HG03159 (cell line): Measurements from ENCODE around the gene SEC24D.
A peak's percentile ranks its signal among the peaks of the same experiment; 100 is the strongest.
"Not testable (repeated sequence)": the region's sequence is repeated elsewhere in the genome, so short reads cannot be mapped to it uniquely, and the experiment has no call there.

Experiments used
- ATAC-seq: cut with Tn5 transposase; IDR thresholded peaks from one replicate; pipeline ENCODE4 v1.9.1; 2021; ENCODE audit warnings: mild to moderate bottlenecking, moderate library complexity; ENCODE audit not compliant: unreplicated experiment

Gene SEC24D, protein sequence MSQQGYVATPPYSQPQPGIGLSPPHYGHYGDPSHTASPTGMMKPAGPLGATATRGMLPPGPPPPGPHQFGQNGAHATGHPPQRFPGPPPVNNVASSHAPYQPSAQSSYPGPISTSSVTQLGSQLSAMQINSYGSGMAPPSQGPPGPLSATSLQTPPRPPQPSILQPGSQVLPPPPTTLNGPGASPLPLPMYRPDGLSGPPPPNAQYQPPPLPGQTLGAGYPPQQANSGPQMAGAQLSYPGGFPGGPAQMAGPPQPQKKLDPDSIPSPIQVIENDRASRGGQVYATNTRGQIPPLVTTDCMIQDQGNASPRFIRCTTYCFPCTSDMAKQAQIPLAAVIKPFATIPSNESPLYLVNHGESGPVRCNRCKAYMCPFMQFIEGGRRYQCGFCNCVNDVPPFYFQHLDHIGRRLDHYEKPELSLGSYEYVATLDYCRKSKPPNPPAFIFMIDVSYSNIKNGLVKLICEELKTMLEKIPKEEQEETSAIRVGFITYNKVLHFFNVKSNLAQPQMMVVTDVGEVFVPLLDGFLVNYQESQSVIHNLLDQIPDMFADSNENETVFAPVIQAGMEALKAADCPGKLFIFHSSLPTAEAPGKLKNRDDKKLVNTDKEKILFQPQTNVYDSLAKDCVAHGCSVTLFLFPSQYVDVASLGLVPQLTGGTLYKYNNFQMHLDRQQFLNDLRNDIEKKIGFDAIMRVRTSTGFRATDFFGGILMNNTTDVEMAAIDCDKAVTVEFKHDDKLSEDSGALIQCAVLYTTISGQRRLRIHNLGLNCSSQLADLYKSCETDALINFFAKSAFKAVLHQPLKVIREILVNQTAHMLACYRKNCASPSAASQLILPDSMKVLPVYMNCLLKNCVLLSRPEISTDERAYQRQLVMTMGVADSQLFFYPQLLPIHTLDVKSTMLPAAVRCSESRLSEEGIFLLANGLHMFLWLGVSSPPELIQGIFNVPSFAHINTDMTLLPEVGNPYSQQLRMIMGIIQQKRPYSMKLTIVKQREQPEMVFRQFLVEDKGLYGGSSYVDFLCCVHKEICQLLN

DNA sequence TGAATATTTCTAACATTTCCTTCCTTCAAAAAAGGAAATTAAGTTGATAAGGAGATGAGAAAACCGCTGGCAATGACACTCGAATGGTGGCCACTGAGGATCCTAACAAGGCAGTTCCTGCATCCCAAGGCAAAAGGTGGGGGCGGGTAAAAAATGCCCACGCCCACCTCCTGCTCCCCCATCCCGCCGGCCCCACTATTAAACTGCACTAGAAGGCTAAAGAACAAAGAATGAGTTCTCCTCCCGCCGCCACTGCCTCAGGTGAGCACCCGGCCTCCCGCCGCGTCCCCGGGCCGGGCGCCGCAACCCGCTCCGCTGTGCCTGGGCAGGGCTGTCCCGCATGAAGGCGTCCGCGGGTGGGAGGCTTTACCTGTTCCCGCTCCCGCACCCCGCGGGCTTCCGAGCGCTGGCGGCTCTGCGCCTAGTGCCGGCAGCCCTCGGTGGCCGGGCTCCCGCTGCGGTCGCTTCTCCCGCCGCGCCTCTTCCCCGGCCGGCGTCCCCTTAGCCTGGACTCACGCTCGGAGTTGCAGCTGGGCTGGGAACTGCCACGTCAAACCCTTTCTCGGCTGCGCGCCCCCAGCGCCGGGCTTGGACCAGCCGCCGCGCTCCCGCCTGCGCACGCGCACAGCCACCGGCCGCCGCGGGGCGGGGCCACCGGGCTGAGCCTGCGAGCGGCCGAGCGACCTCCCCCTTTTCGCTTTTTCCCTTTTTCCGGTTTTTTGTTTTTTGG lies at the start of gene SEC24D:
Gene SEC24D, minus strand, starts transcription at position 556 of the 730 bp plus-strand sequence. CDS start 2,430 bp downstream, outside the sequence.
- peak; percentile 69 for ATAC-seq

DNA sequence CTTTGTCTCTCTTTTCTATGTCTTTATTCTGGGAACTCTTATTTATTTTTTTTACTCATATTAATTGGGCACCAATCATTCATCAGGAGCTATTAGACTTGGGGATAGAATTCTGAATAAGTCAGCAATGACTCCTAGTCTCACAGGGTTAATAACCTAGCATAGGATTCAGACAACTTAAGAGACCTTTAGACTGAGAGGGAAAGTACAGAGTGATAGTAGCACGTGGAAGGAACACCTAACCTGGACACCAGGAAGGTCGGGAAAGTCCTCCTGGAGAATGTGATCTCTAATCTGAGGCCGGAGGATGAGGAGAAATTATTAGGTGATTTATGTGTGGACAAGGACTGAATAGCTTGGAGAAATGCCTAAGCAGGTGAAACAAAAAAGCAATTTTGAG lies 48.8 kb upstream of the SEC24D start:
- no peak for ATAC-seq

DNA sequence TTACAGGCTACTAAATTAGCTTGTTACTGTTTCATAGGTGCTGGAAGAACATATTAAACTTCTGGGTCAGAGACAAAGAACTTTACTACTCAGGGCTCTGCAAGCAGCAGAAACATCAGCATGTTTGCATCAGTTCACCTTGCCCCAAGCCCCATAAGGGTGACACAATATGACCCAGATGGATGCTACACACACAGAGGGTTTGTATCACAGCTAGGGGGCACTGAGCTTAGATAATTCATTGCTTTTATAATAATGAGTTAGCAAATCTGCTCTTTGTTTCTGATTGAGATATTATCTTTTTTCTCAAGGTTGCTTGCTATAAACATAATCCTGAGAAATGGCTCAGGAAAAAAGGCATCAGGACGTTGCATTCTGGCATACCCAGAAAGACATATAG lies 47.9 kb upstream of the SEC24D start:
- no peak for ATAC-seq

DNA sequence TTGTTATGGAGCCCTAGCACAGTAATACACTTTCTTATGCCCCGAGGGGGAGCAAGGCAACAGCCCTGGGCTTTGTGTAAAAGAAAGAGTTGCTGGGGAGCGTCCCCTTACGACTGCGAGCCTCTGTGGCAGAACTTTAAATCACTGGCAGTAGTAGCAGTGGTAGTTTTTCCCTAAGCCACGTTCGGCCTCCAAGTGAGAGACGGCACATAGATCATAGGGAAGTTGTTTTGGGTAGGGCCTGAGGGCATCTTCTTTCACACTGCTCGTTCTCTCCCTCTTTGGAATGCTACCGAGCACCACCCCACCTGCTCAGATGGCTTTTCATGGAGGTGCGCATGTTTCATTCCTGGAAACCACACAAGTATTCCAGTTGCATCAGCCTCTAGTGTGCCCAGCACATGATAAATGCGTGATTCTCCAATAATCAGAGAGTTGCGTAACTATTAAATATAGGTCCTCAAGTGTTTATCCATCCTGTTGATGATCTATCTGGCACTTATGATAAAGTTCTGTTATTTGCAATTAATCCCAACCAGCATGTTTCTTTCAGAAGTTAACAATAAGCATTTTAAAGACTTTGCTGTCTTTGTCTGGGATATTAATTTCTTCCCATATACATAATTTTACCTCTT lies 45.7 kb upstream of the SEC24D start:
- ATAC-seq: no peak

DNA sequence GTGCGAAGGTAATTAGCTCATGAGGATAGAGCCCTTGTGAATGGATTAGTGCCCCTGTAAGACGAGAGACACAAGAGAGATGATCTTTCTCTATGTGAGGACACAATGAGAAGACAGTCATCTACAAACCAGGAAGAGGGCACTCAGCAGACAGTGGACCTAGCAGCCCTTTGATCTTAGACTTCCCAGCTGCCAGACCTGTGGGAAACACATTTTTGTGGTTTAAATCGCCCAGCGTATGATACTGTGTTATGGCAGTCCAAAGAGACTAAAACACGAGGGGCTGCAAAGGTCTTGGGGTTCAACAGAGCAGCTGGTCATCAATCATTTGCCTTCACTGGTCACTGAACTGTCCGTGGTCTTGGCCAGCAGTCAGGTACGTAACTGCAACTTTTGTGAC lies 43.5 kb upstream of the SEC24D start:
- ATAC-seq: no peak

DNA sequence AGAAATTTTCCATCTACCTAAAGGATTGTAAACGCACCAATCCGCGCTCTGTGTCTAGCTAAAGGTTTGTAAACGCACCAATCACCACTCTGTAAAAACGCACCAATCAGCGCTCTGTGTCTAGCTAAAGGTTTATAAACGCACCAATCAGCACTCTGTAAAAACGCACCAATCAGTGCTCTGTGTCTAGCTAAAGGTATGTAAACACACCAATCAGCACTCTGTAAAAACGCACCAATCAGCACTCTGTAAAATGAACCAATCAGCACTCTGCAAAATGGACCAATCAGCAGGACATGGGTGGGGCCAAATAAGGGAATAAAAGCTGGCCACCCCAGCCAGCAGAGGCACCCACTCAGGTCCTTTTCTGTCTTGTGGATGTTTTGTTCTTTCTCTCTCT lies 42.6 kb upstream of the SEC24D start:
- ATAC-seq: not testable (repeated sequence)

DNA sequence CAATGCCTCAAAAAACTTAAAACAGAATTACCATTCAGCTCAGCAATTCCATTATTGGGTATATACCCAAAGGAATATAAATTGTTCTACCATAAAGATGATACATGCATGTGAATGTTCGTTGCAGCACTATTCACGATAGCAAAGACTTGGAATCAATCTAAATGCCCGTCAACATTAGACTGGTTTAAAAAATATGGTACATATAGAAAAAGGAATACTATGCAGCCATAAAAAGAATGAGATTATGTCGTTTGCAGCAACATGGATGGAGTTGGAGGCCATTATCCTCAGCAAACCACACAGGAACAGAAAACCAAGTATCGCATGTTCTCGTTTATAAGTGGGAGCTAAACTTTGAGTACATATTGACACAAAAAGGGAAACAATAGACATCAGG lies 41.9 kb upstream of the SEC24D start:
- no peak for ATAC-seq

DNA sequence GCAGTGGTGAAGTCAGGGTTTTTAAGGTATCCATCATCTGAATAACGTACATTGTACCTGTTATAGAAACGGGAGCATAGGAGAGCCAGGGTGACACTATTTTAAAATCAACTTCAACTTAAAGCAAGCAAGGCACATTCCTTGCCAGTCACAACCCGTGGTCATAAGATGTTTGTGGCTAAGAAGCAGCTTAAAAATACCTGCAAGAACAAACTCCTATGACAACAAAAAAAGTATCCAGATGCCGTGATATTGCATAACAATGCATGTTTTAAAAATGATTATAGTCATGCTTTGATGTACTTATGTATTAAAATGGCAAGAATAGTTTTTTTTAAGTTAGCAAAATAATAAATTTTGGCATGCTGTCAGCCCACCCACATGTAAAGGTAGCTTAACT lies 36.3 kb upstream of the SEC24D start:
- ATAC-seq: no peak

DNA sequence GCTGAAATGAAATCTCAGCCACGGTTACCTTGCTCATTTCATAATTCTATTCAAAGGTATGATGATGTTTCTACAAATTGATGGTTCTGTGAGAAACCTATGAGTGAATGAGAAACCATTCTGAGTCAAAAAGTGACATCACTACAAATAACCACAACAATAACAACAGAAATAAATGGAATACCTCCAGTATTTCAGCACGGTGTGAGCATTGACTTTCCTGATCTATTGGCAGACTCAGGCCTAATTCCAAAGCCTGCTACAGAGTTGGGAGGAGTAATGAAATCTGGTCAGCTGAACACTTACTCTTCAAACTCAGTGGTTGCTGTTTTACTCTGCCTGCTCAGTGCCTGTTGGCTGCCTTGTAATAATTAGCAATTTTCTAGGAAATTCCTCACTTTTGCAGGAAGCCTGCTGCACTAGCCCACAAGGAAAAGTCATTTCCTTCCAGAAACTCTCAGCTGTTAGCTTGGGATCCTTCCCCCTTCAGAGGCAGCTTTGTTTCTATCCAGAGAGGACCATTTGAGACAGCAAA lies 33.9 kb upstream of the SEC24D start:
- no peak for ATAC-seq

DNA sequence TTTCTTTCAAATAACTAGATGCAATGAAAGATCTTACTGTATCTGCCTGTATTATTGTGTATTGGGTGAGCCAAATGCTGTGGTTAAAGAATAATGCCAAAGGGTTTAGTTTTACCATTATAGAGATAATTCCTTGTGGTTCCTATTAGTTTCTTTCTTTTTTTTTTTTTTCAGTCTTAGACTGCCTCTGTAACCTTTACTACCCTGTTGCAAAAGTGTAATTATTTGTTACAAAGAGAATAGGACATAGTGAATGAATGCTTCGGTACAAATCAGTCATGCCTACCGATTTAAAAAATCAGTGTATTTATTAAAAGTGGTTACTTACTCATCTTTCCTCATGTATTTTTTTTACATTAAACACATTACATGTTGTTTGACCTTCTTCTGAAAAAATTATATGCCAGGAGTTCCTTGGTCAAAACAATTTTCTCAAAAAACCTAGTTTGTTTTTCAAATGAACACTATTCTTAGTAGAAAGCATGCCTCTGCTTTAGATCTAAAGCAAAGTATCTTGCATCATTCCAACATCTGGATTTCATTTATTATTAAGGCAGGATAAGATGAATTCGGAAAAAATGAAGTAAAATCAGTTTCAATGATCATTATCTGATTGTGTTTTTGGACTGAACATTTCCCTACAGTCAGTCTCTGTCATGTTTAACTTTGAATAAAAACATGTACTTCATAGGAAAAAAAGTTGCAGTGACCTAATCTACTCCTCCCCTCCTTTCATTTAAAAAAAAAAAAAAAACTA lies 31.6 kb upstream of the SEC24D start:
- ATAC-seq: no peak

DNA sequence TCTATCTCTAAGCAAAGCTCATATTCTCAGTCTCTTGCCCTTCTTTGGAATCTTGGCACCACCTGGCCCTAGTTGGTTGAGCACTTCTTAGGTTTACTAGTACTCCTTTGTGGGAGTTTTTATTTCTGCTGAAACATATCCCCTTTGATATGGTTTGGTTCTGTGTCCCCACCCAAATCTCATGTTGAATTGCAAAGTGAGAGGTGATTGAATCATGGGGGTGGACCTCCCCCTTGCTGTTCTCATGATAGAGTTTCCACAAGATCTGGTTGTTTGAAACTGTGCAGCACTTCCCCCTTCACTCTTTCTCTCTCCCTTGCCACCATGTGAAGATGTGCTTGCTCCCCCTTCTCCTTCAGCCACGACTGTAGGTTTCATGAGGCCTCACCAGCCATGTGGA lies 30.5 kb upstream of the SEC24D start:
- ATAC-seq: no peak

DNA sequence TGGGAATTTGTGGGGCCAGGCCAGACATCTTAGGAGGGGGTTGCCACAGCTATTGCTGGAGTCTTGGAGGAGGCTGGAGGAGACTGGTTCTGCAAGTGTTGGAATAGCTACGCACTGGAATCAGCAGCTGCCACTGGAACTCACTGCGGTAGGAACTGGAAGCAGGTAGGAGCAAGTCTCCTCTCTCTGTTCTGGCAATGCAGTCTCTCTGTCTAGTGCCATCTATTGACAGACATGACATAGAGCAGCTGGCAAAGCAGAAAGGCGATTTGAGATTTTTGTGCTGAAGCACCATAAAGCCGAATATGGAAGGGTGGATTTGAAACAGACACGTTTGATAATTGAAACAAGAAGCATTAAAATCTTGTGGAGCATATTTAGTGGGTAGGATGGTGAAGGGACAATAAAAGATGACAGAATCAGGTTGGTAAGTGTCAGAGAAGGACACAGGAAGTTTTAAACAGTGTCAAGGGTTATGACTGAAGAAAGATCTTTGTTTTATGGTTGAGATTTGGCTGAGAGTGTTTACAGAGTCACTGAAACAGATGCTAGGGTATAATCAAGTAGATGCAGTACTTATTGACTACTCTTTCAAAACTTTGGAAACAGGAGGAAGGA lies 29.3 kb upstream of the SEC24D start:
- ATAC-seq: peak; percentile 78

DNA sequence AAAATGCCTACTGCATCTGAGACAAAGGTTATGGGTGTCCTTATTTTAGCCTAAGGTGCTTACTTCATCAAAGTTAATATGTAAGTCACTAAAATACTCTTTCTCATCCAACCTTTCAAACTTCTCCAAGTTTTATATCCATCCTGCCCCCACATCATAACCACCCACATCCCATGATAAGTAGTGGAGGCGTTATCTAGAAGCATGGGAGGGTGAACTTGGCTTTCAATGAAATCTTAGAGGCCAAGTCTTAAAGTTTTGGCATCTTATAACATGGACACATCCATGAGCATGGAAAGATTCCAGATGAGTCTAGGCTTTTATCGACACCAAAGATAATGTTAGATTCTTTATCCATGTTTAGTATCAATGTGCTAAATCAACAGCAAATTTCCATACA lies 22.9 kb upstream of the SEC24D start:
- ATAC-seq: no peak

DNA sequence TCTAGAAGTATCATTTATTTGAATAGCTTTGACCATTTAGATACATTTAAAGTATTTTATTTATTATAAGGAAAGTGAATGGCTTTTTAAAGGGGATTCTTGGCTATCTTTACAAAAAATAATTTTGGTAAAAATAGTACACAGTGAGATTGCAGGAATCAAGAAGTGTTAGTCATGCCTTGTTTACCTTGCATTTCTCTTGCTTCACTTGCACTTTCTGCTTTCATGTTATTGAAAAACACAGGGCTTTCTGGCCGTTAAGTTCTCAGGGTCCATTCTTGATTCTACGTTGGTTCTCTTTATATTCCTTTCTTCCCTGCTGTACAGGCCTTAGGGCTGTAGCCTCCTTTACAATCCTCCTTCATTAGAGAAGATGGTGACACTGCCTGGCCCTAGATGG lies 21.8 kb upstream of the SEC24D start:
- no peak for ATAC-seq

DNA sequence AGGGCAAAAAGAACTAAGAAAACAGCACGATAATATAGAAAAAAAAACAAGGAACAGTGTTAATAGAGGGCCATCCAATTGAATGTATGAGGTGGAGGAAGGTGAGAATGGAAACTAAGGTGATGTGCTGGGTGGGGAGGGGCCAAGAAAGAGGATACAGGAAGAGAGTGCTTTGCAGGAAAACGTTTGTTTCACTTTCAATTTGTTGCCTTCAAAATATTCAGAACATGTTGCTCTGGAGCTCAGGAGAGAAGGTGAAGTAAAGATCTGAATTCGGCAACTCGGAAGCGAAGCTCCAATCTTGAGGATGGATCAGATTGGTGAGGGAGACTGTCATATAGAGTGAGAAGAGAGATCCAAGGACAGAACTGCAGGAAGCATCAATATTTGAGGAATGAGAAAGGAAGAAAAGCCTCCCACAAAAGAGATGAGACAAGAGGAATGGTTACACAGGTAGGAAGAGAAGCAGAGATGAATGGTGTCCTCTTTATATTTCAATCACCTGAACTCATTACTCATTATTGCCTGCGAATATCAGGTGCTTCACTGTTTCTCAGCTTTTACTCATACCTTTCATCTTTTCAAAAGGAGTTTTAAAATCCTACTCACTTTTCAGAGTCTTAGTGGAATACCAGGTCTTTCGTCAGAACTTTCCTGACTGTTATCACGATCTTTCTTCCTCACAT lies 14.7 kb upstream of the SEC24D start:
- ATAC-seq: peak; percentile 91

DNA sequence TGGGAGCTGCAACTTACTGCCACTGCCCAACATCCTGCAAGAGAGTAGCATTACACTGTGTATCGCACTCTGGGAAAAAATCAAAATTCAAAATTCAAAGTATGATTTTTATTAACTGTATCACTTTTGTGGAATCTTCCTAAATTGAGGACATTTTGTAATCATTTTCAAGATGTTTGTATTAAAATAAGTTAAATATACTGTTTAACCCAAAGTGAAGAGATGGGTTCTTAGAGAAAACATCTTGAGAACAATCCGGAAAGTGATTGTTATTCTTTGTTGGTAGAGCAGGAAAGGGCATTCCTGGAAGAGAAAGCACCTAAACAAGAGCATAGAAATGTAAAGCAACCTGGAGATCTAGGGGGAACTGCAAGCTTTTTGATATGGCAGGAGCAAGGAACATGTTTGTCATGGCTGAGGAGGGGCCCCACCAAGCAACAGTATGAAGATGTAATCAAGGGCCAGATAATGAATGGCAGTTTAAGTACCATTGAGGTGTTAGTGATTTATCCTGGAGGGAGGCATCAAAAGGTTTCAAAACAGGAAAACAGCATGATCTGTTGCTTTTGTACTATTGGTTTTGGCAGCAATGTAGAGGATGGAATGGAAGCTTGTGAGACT lies 14.1 kb upstream of the SEC24D start:
- ATAC-seq: peak; percentile 30

DNA sequence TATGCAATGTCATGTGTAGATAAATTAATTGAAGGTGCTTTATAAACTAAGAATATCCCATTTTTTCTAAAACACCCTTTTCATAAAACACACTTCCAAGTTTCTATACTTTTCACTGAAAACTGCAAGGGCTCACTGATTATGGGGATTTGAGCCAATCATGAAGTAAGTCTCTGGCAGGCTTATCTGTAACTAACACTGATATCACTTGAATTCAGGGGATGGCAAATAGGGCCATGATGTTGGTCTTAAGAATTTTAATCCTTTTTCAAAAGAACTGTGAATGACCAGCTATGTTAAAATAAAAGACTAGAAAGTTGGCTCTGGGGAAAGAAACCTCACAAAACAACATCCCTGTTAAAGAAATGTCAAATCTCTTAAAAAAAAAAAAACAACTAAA lies 13.0 kb upstream of the SEC24D start:
- ATAC-seq: no peak

DNA sequence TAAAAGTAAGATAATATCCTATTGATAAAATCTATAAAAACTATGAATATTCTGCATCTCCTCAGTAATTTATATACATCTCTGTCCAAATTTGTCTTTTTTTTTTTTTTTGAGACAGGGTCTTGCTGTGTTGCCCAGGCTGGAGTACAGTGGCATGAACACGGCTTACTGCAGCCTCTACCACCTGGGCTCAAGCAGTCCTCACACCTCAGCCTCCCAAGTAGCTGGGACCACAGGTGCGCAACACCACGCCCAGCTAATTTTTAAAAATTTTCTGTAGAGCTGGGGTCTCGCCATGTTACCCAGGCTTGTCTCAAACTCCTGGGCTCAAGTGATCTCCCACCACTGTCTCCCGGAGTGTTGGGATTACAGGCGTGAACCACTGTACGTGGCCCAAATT lies 12.3 kb upstream of the SEC24D start:
- ATAC-seq: no peak
